Spleen (tissue), 7 donors: ENCODE data around the gene RPGRIP1.

Experiments
- POLR2A ChIP-seq, 3 donors: fragments of 450-650 bp; IDR thresholded peaks; one replicate each; pipeline ENCODE4 v1.5.1; 2017; ENCODE audit warnings: antibody characterized with exemption in 3 of 3, mild to moderate bottlenecking in 1 of 3
- TF ChIP-seq, protein P1 (sequence below), 11 experiments: fragments of 200-600 bp in 7 of 11; fragments of 450-650 bp in 4 of 11; sonication (generic) in 4 of 11; IDR thresholded peaks in 8 of 11; conservative IDR thresholded peaks in 3 of 11; 1 replicate in 7 of 11; 2 replicates in 4 of 11; pipeline versions ENCODE4 v1.4.0 to v1.8.0; 2016 to 2021; ENCODE audit warnings: antibody characterized with exemption in 11 of 11, inconsistent platforms in 4 of 11, mild to moderate bottlenecking in 1 of 11
- donor health status: DM: no; HTN: no; CAD: no; lungs with moderate emphysema.
- donor health status: DM: no; HTN: no; CAD: no.
- donor health status: DM: no; HTN: no; CAD: no.

DNA sequence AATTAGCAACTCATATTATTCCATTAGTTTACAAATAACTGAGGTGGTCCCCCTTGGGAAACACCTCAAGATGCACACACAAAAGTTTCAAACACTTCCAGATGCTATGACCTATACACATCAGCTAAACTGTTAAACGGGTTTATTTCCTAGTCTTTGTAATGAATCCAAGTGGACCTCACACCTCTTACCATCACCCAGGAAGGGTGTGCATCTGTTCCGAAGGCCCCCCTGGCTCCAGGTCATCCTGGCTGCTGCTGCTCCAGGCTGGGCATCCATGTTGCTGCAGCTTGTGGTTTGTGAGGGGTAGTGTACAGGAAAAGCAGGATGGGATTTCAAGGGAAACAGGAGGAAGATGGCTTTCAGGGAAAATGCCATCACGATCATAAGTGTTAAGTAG is 17.5 kb upstream of the RPGRIP1 start:
- TF ChIP-seq, protein P1, sequence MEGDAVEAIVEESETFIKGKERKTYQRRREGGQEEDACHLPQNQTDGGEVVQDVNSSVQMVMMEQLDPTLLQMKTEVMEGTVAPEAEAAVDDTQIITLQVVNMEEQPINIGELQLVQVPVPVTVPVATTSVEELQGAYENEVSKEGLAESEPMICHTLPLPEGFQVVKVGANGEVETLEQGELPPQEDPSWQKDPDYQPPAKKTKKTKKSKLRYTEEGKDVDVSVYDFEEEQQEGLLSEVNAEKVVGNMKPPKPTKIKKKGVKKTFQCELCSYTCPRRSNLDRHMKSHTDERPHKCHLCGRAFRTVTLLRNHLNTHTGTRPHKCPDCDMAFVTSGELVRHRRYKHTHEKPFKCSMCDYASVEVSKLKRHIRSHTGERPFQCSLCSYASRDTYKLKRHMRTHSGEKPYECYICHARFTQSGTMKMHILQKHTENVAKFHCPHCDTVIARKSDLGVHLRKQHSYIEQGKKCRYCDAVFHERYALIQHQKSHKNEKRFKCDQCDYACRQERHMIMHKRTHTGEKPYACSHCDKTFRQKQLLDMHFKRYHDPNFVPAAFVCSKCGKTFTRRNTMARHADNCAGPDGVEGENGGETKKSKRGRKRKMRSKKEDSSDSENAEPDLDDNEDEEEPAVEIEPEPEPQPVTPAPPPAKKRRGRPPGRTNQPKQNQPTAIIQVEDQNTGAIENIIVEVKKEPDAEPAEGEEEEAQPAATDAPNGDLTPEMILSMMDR (IDR thresholded peaks at IDR 0.05 in 8 of 11, conservative IDR thresholded peaks at IDR 0.05 in 3 of 11), result no peak
- TF ChIP-seq POLR2A (IDR thresholded peaks at IDR 0.05), result no peak
